Measurements from ENCODE around the gene PRKD1.

GRCh38 chr14:29757711-29758233 is 169.9 kb downstream of the PRKD1 start:
- TF ChIP-seq GLIS3 (CRISPR knock-in tag; IDR thresholded peaks at IDR 0.05) (no peak), ESRRG (CRISPR knock-in tag; IDR thresholded peaks at IDR 0.05) (no peak)

Measured in SK-N-SH treated with all-trans-retinoic acid at 6 μM for 48 hours (cell line).